PC-3 (cell line): ENCODE results near the gene PPP1R2. TPM values are rescaled to one million over a fixed set of nuclear protein-coding genes. Genes with fewer than 3 reads are reported as not detected.

ENCODE experiments used
- ATAC-seq: fragments of 200-7000 bp; cut with Tn5 transposase; 2 replicates; pipeline ENCODE4 v1.9.1; 2020; ENCODE audit warnings: mild to moderate bottlenecking, moderate library complexity
- BruUV-seq: library from RNA; stranded (reverse); fragments of 400-500 nt; replicated peaks from 2 replicates; lab custom pipeline; 2021; lab: Mats Ljungman, UMichigan
- CTCF ChIA-PET: fragments of 300-600 bp; sonication (Branson Sonifier 250); formaldehyde crosslinking; loops from one replicate; lab custom pipeline; 2022; ENCODE audit warnings: antibody characterized with exemption; lab: Charles Lee
- POLR2A ChIA-PET: fragments of 300-600 bp; sonication (Branson Sonifier 250); formaldehyde crosslinking; loops from one replicate; lab custom pipeline; 2022; ENCODE audit warnings: antibody characterized with exemption; ENCODE audit not compliant: unreplicated experiment; lab: Charles Lee
- DNase-seq: peaks from one replicate; pipeline ENCODE4 v3.0.0-alpha.2; 2015
- H2AFZ ChIP-seq: fragments of 300-600 bp; sonication (generic); 2 replicates; pipeline ENCODE4 v1.6.0; 2016; ENCODE audit warnings: antibody characterized with exemption, low read length
- H3F3A ChIP-seq: fragments of 300-600 bp; sonication (generic); one replicate; pipeline ENCODE4 v1.6.0; 2017; ENCODE audit warnings: antibody characterized with exemption, low read length, control low read depth, mild to moderate bottlenecking; ENCODE audit not compliant: unreplicated experiment
- H3K27ac ChIP-seq: fragments of 300-600 bp; sonication (generic); 2 replicates; pipeline ENCODE4 v1.5.1; 2016; ENCODE audit warnings: mild to moderate bottlenecking, low read length
- H3K27me3 ChIP-seq: fragments of 300-600 bp; sonication (generic); 2 replicates; pipeline ENCODE4 v1.6.1; 2016; ENCODE audit warnings: low read length, mixed read lengths
- H3K36me3 ChIP-seq: fragments of 300-600 bp; sonication (generic); 2 replicates; pipeline ENCODE4 v1.6.1; 2016; ENCODE audit warnings: low read depth, mixed run types, low read length, mixed read lengths
- H3K4me1 ChIP-seq: fragments of 300-600 bp; sonication (generic); 2 replicates; pipeline ENCODE4 v1.5.1; 2016; ENCODE audit warnings: low read length; ENCODE audit not compliant: insufficient read depth
- H3K4me2 ChIP-seq: fragments of 300-600 bp; sonication (generic); 2 replicates; pipeline ENCODE4 v1.6.0; 2016; ENCODE audit warnings: low read length
- H3K4me3 ChIP-seq: fragments of 300-600 bp; sonication (generic); 2 replicates; pipeline ENCODE4 v1.5.1; 2016; ENCODE audit warnings: mild to moderate bottlenecking, low read length, mixed read lengths
- H3K79me2 ChIP-seq: fragments of 300-600 bp; sonication (generic); 2 replicates; pipeline ENCODE4 v1.6.1; 2017; ENCODE audit warnings: low read length, mixed read lengths
- H3K9ac ChIP-seq: fragments of 300-600 bp; sonication (generic); 2 replicates; pipeline ENCODE4 v1.6.0; 2016; ENCODE audit warnings: mild to moderate bottlenecking, low read length
- H3K9me2 ChIP-seq: fragments of 300-600 bp; sonication (generic); replicated peaks from 2 replicates; pipeline ENCODE4 v1.6.1; 2016; ENCODE audit warnings: mixed run types, low read length, mixed read lengths
- H3K9me3 ChIP-seq: fragments of 300-600 bp; sonication (generic); 2 replicates; pipeline ENCODE4 v1.6.1; 2016; ENCODE audit warnings: low read length, mixed read lengths
- H4K20me1 ChIP-seq: fragments of 300-600 bp; sonication (generic); 2 replicates; pipeline ENCODE4 v1.6.1; 2016; ENCODE audit warnings: low read length, mixed read lengths
- CTCF ChIP-seq: fragments of 300-600 bp; sonication (generic); conservative IDR thresholded peaks from 2 replicates; pipeline ENCODE4 v1.5.1; 2017; ENCODE audit warnings: antibody characterized with exemption, low read depth, mild to moderate bottlenecking, low read length
- EZH2 ChIP-seq: fragments of 300-600 bp; sonication (generic); IDR thresholded peaks from one replicate; pipeline ENCODE4 v1.6.1; 2017; ENCODE audit warnings: antibody characterized with exemption, mild to moderate bottlenecking, low read length; ENCODE audit not compliant: unreplicated experiment
- EZH2phosphoT487 ChIP-seq: fragments of 300-600 bp; sonication (generic); IDR thresholded peaks from 2 replicates; pipeline ENCODE4 v1.6.1; 2018; ENCODE audit warnings: mild to moderate bottlenecking, antibody characterized with exemption, low read length, borderline replicate concordance
- intact Hi-C: fragments of 100-400 bp; cut with micrococcal nuclease; formaldehyde crosslinking; loops from 2 replicates; pipeline ENCODE4 v1.9.0; 2023
- total RNA-seq: library from RNA; depleted of rRNA; stranded (reverse); fragments of >200 nt; gene quantifications from 2 replicates; pipeline ENCODE4 v1.2.3, GENCODE V29; 2014

The PPP1R2 gene
- total RNA-seq, 1 experiment from 2014 or later = 132 TPM

DNA sequence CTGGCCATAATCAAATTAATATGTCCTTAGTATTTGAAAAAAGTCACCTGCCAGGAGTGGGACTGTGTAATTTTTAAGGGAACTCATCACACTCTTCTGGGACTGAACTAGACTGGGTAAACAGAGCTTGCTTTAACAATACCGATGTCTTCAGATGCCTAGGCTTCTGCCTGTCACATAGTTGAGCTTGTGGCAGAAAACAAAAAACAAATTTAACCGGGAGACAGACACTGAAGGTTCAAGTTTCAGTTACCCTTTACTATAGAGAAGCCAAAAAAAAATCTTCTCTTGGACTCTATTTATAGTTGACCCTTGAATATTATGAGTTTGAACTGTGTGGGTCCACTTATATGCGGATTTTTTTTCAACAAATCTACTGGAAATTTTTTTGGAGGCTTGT lies 10.8 kb downstream of the PPP1R2 start:
- H3K4me1 ChIP-seq = no peaks in the 10 kb centered on the region
- no peak overlapping the region for H3K27ac ChIP-seq
- H4K20me1 ChIP-seq = no peaks in the 10 kb centered on the region
- no peaks in the 10 kb centered on the region for H3F3A ChIP-seq
- no peak overlapping the region for H3K9ac ChIP-seq
- H3K4me3 ChIP-seq = no peak overlapping the region
- H3K79me2 ChIP-seq = peaks cover 61% of the 10 kb centered on the region
- H3K27me3 ChIP-seq = no peaks in the 10 kb centered on the region
- BruUV-seq = no TSS peak
- no peaks in the 10 kb centered on the region for H3K9me2 ChIP-seq
- no peak for ATAC-seq
- H3K36me3 ChIP-seq = no peaks in the 10 kb centered on the region
- no peak overlapping the region for H3K4me2 ChIP-seq
- no peak overlapping the region for H2AFZ ChIP-seq
- no peaks in the 10 kb centered on the region for H3K9me3 ChIP-seq
- intact Hi-C loops = no loop called here
- DNase-seq = no peak
- ChIA-PET POLR2A (no interaction called here), CTCF (no interaction called here)
- TF ChIP-seq EZH2phosphoT487 = no peak
- TF ChIP-seq EZH2 = no peak
- no peak for TF ChIP-seq CTCF

DNA sequence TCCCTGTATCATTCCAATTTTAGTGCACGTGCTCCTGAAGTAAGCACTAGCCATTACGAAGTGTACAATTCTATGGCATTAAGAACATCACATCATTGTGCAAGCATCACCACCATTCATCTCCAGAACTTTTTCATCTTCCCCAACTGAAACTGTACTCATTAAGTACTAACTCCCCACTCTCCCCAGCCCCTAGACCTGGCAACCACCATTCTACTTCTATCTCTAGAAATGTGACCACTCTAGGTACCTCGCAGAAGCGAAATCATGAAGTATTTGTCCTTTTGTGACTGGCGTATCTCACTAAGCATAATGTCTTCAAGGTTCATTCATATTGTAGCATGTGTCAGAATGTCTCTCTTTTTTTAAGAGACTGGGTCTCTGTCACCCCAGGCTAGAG lies 11.4 kb downstream of the PPP1R2 start:
- peaks cover 57% of the 10 kb centered on the region for H3K79me2 ChIP-seq
- intact Hi-C loops = no loop called here
- no peak for TF ChIP-seq EZH2phosphoT487
- no peak for TF ChIP-seq EZH2
- TF ChIP-seq CTCF = no peak
- DNase-seq (no peak), ATAC-seq (no peak)
- H2AFZ ChIP-seq = no peak overlapping the region
- H3K27ac ChIP-seq = no peak overlapping the region
- H3K4me1 ChIP-seq = no peaks in the 10 kb centered on the region
- H4K20me1 ChIP-seq = no peaks in the 10 kb centered on the region
- H3K9ac ChIP-seq = no peak overlapping the region
- no peaks in the 10 kb centered on the region for H3F3A ChIP-seq
- CTCF ChIA-PET = no interaction called here
- H3K4me2 ChIP-seq = no peak overlapping the region
- H3K4me3 ChIP-seq = no peak overlapping the region
- BruUV-seq = no TSS peak
- POLR2A ChIA-PET = no interaction called here
- no peaks in the 10 kb centered on the region for H3K27me3 ChIP-seq
- no peaks in the 10 kb centered on the region for H3K36me3 ChIP-seq
- H3K9me3 ChIP-seq = no peaks in the 10 kb centered on the region
- no peaks in the 10 kb centered on the region for H3K9me2 ChIP-seq

GRCh38 chr3:195526492-195526891 lies 16.6 kb downstream of the PPP1R2 start:
- TF ChIP-seq EZH2phosphoT487 (no peak), CTCF (no peak), EZH2 (no peak)
- DNase-seq (no peak), ATAC-seq (no peak)
- H3K9me3 ChIP-seq = no peaks in the 10 kb centered on the region
- no TSS peak for BruUV-seq
- no peaks in the 10 kb centered on the region for H3K9me2 ChIP-seq
- H3K9ac ChIP-seq = no peak overlapping the region
- no peak overlapping the region for H2AFZ ChIP-seq
- peaks cover 6% of the 10 kb centered on the region for H3K79me2 ChIP-seq
- peaks cover 6% of the 10 kb centered on the region; the same call in 1 of the 2 replicates for H3K36me3 ChIP-seq
- H3K27me3 ChIP-seq = no peaks in the 10 kb centered on the region
- H4K20me1 ChIP-seq = no peaks in the 10 kb centered on the region
- H3F3A ChIP-seq = no peaks in the 10 kb centered on the region
- CTCF ChIA-PET = no interaction called here
- no peak overlapping the region for H3K4me2 ChIP-seq
- H3K4me3 ChIP-seq = no peak overlapping the region
- POLR2A ChIA-PET = no interaction called here
- H3K27ac ChIP-seq = no peak overlapping the region
- H3K4me1 ChIP-seq = peaks cover 23% of the 10 kb centered on the region
- intact Hi-C loops = loop anchor here (10.0 kb wide), 1 partner anchor 842 kb away; the partner anchor contains the start of gene FAM43A
